ENCODE results near the gene ADGRE2.

ADGRE2 gene

GRCh38 chr19:14731200-14731599 is 47.2 kb downstream of the ADGRE2 start:
- DNase-seq: no peak

DNA sequence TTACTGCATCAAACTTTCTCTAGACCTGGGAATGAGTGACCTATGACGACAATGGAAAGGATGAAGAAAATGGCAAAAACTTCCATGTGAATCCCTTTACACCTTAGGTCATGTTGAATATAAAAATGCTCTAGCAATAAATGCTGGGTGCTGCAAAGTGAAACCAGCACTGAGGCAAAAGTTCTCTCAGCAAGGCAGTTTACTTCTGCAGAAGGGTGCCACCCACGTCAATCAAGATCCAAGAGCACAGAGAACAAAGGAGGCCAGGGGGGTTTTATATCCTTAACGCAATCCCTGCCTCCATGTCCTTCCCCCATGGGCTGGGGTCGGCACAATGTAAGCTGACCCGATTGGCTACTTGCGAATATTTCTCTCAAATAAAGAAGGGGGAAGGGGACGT is 49.8 kb downstream of the ADGRE2 start:
- DNase-seq: no peak

- no peak for DNase-seq
Measured at GRCh38 chr19:14722127-14722526, 56.2 kb downstream of the ADGRE2 start.

- DNase-seq: no peak
Measured at GRCh38 chr19:14719162-14719561, 59.2 kb downstream of the ADGRE2 start.

- no peak for DNase-seq
Measured at GRCh38 chr19:14718522-14719116, 59.7 kb downstream of the ADGRE2 start.

- DNase-seq: no peak
Measured at GRCh38 chr19:14715841-14716240, 62.5 kb downstream of the ADGRE2 start.

DNA sequence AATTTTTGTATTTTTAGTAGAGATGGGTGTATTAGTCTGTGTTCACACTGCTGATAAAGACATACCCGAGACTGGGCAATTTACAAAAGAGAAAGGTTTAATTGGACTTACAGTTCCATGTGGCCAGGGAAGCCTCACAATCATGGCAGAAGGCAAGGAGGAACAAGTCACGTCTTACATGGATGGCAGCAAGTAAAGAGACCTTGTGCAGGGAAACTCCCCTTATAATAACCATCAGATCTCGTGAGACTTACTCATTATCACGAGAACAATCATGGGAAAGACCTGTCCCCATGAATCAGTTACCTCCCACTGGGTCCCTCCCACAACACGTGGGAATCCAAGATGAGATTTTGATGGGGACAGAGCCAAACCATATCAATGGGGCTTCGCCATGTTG is 73.9 kb downstream of the ADGRE2 start:
- no peak for DNase-seq

DNA sequence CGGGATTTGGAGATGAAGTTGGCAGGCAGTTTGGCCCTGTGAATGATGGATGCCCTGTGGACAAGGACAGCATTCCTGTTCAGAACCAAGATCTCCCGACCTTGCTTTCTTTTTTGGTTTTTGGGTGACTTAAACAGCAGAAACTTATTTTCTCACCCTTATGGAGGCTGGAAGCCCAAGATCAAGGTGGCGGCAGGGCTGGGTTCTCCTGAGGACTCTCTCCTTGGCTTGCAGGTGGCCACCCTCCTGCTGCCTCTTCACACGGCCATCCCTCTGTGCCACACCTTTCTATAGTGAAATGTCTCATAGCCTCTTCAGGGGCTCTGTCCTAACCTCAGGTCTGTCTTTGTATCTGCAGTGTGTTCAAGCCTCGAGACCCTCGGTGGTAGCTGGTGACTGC is 74.5 kb downstream of the ADGRE2 start:
- DNase-seq: no peak

- DNase-seq: no peak
Measured at GRCh38 chr19:14700711-14701375, 77.5 kb downstream of the ADGRE2 start.

DNA sequence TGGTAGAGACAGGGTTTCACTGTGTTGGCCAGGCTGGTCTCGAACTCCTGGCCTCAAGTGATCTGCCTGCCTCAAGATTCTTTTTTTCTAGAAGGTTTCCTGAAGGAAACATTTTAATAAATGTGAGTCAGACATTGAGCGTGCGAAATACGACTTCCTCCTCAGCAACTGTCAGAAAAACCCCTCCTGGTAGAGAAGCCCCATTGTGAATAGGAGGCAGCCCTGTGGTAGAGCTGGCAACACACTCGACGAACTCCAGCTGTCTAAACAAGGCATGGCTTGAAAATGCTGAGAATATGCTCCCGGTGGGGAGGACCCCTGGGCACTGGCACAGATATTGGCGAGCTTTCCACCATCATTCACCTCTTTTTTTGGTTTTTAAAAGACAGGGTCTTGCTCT is 78.7 kb downstream of the ADGRE2 start:
- no peak for DNase-seq

DNA sequence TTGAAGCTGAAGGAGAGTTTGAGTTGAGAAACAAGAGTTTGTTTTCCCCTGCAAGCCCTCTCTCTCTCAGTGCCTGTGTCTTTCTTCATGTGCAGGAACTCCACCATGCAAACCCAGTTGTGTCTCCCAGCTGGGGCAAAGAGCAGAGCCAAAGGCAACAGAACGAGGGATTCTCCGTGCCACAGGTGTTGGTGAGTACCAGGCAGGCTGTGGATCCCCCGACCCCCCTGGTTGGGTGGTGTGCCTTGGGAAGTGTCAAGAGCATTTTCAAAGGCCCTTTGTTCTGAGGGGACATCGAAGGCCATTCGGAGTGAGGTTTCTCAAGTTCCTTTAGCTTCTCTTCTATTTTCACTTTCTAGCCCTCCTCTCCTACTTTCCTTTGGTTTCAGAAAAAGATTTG is 82.9 kb downstream of the ADGRE2 start:
- no peak for DNase-seq

DNA sequence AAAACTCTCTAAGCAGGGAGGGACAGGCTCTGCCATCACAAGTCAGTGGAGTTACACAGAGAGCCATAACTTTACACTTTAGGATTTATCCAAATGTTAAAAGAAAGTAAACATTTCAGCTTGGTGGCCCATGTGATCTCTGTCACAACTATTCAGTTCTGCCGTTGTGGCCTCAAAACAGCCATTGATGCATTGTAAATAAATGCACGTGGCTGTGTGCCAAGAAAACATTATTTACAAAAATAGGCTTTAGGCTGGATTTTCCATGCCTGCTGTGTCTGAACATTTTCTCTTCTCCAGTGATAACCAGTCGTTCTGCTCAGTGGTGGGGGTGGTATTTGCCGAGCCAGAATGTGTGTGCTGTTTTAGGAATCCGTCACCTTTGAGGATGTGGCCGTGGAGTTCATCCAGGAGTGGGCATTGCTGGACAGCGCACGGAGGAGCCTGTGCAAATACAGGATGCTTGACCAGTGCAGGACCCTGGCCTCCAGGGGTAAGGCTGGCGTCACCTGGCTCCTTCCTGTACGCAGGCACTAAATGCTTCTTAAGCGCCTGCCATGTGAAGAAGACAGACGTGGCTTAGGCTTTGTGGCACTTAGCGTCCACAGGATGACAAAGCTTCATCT is 83.6 kb downstream of the ADGRE2 start:
- no peak for DNase-seq

DNA sequence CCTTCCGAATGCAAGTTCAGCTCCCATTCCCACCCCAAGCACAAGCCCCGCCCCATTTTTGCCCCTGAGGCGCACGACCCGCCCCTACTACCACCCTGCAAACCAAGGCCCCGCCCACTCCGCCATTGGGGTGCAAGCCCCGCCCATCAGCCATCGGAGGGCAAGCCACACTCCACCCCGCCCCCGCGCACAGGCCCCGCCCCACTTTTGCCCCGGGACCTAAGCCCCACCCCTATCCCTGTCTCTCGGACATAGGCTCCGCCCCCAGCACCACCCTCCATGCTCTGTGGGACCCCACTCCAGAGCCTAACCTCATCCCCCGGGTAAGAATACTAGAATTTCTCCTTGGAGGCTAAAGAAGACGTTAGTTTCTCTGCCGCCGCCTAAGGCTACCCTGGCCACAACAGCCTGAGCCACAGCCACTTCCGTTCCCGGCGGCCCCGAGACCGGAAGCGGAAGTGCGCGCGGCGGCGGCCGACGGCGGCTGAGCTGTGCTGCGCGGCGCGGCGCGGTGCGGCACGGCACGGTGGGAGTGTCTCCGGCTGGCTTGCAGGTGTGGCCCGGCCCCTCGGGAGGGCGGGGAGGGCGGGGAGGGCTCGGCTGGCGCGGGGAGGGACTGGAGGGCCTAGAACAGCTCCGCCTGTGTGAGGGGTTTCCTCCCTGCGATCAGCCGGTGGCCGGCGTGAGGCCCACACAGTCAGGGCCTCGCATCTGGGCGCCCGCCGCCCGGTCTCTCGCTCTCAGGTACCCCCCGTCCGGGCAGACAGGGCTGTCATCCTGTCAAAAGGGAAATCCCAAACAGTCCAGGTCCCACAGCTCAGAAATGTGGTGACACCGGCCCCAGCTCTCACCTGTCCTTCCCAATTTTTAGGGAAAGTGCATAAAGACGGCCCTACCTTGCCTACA is 88.5 kb downstream of the ADGRE2 start, which contains the start of gene ZNF333:
TSS of gene ZNF333 (plus strand) at position 451 of the 906 bp plus-strand sequence. CDS start 3,444 bp downstream, outside the sequence.
- peak; percentile 94 for DNase-seq

DNA sequence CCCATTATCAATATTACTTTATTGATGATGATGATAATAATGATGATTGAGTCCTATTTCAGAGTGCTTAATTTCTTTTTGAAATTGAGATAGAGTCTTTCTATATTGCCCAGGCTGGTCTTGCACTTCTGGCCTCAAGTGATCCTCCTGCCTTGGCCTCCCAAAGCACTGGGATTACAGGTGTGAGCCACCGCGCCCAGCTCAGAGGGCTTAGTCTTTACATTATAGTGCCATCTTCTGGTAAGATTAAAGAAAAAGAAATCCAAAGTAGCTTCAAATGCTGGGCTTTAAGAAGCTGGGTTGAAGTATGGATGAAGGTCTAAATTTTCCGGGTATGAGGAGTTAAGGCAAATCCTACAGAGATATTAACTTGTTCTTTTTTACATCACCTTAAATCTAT is 91.9 kb downstream of the ADGRE2 start:
- no peak for DNase-seq

- no peak for DNase-seq
Measured at GRCh38 chr19:14683439-14683838, 94.9 kb downstream of the ADGRE2 start.

All from activated CD4-positive, alpha-beta T cell treated with anti-CD3 and anti-CD28 coated beads for 1 hour (primary cell).